GM10266 (cell line): ENCODE results near the gene CDK5RAP2.

Source experiments
- DNase-seq: peaks from one replicate; pipeline ENCODE4 v3.0.0; 2012; ENCODE audit errors: extremely low spot score
- CTCF ChIP-seq: IDR thresholded peaks from 2 replicates; pipeline ENCODE4 v1.5.1; 2012; ENCODE audit warnings: mild to moderate bottlenecking, low read depth; ENCODE audit not compliant: control insufficient read depth, insufficient read depth; ENCODE audit errors: missing control alignments

CDK5RAP2 gene

GRCh38 chr9:120396418-120396817, 183.5 kb downstream of the CDK5RAP2 start:
- no peak for TF ChIP-seq CTCF

GRCh38 chr9:120395376-120395775, 184.6 kb downstream of the CDK5RAP2 start:
- no peak for TF ChIP-seq CTCF
- DNase-seq, result no peak

More at GRCh38 chr9:120396418-120396817, 183.5 kb downstream of the CDK5RAP2 start:
- DNase-seq, result no peak

GRCh38 chr9:120394058-120394669, 185.8 kb downstream of the CDK5RAP2 start:
- no peak for TF ChIP-seq CTCF
- no peak for DNase-seq

- no peak for TF ChIP-seq CTCF
- DNase-seq, result no peak
Observed at GRCh38 chr9:120393386-120394057, 186.4 kb downstream of the CDK5RAP2 start.

- no peak for DNase-seq
- no peak for TF ChIP-seq CTCF
Observed at GRCh38 chr9:120392711-120393110, 187.3 kb downstream of the CDK5RAP2 start.

- no peak for TF ChIP-seq CTCF
- DNase-seq, result no peak
Observed at GRCh38 chr9:120392245-120392644, 187.7 kb downstream of the CDK5RAP2 start.

- TF ChIP-seq CTCF, result no peak
- DNase-seq, result no peak
Observed at GRCh38 chr9:120391691-120392090, 188.3 kb downstream of the CDK5RAP2 start.
